Measurements from ENCODE around the gene KLHL28.
"Not testable (repeated sequence)": the region's sequence is repeated elsewhere in the genome, so short reads cannot be mapped to it uniquely, and the experiment has no call there.

Gene KLHL28

DNA sequence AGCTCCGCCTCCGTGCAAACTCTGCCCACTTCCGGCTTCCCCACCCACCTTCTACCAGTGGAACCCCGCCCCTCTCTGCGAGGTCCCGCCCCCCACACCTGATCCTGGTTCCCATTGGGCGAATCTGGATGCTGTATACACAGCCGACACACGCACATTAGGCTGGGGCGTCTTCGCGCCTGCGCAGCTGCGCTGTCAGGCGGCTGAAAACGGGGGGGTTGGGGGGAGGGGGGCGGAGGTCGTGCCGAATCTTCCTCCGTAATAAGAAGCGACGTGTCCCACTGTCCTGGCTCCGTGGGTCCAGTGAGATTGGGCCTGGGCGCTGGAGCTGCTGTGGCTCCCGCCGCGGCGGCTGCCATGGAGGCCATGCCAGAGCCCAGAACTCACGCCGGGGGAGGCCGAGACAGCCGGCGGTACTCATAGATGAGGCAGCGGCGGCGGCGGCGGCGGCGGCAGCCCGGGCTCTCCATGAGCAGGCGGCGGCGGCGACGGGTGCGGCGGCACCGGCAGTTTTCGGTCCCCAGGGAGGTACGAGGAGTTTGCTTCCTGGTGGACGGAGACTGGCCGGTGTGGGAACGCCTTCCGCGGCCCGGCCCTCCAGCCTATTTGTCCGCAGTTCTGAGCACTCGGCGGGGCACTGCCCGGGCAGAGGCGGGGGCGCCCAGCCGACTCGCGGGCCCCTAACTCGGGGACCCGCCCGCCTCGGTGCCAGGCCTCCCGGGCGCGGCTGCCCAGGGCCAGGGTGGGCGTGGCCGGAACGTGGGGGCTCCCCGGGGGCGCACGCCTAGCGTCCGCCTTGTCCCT lies 64.5 kb downstream of the KLHL28 start:
- peak; percentile 68 for DNase-seq (ENCODE audit: low read depth)

DNA sequence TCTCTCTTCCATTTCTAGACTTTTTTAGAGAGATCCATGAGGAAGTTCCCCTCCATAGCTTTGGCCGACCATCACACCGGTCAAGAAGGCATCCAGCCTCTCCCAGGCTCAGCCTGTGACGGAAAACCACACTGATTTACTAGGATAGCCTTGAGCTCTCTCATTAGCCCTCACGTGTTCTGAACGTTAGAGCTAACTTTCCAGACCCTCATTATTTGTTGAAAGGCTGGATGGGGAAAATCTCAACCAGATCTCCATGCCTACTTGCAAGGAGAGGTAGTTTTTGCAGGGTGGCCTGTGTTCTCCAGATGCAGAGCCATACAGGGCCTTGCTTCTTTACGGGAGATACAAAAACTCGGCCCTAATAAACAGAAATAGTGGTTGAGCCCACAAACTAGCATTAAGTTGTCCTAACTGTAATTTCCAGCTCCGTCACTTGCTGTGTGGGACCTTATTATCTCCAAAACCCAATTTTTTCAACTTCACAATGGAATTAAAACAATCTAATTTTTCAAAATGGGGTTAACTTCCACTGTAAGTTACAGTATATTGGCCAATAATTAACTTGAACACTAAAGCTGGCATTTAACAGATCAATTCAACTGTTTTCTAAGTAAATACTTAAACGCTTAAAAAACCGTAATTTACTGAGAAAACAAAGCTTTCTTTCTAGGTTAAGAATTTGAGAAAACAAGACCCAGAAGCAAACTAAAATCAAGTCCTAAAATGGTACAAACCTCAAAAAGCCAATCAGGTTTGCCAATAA lies 65.3 kb downstream of the KLHL28 start:
- DNase-seq (ENCODE audit: low read depth), result no peak

DNA sequence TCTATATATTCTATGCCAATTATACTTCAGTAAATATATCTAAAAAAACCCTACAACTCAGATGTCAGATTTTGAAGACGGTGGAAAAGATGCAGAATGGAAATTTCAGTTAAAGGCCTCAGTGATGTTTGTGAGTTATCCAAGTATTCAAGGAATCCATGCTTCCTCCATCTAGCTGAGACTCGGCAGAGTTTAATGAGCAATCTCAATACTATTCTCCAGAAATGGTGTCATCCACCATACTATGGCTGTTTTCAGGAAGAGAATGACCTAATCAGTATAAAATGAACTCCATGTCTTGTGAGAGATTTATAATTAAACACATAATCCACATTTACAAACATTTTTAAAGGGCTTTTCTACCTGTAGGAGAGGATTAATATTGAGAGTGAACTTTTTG lies 66.0 kb downstream of the KLHL28 start:
- peak; percentile 77 for DNase-seq (ENCODE audit: low read depth)

DNA sequence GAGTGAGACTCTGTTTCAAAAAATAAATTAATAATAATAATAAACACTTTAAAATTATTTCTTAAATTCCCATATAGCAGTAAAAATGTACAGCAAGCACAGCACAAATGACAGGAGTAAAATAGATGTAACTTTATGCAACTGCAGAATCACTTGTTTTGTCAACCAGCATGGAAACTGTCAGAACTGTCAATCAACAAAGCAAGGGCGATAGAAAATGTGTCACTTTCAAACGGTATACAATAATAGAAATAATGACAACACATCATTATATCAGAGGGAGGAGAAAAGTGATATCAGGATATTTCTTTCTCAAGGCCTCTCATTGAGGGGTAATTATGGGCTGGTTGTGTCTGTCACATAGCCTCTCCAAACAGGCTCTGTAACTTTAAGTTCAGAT lies 68.2 kb downstream of the KLHL28 start:
- DNase-seq (ENCODE audit: low read depth), result no peak

DNA sequence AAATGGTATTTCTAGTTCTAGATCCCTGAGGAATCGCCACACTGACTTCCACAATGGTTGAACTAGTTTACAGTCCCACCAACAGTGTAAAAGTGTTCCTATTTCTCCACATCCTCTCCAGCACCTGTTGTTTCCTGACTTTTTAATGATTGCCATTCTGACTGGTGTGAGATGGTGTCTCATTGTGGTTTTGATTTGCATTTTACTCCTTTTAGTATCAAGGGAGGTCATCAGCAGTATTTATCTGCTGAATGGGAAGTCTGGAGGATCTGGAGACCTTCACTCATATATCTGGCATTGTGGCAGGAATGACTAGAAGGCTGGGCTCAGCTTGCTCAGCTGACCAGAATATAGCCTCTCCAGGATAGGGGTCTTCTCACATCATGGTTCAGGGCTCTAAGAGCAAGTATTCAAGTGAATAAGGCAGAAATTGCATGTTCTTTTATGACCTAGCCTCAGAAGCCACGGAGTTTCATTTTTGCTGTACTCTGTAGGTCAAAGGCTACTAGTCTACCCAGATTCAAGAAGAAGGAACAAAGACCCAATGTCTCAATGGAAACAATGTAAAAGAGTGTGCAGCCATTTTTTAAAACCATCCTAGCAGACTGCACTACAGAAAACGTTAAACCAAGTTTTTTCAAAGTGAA lies 69.9 kb downstream of the KLHL28 start:
- DNase-seq (ENCODE audit: low read depth), result not testable (repeated sequence)

DNA sequence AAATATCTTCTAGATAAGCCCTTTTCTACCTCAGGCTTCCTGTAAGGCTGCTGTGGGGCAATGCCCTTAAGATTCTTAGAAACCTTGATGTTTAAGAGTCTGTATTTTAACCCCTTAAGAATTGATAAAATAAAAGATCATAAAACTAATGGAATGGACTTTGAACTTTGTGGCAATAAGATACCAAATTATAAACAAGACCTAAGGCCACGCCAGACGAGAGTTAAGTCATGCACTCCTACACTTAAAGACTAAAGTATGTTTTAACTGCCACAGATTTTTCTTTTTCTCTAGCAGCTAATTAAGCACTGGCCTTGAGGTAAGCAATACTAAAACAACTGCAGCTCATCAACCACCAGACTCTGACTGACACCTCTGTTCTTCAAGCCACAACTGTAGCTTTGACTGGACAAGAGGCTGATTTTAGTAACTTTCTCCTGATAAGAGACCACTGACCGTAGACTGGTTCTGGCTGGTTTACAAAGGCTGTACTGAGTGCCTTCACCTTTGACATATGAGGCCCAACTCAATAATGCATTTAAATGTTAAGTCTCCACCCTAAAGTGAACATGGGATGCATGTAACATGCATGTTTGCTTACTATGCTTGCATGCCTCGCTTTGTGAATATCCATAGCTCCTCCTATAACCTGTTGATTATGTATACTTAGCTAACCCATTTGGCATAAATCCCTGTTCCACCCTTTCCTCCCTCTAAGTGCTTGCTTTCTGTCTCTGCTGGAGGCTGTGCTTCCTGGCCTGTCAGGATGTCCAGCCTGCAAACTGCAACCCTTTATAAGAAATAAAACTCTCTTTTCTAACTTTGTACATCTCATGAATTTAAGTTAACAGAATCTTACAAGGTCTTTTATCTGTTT lies 71.9 kb downstream of the KLHL28 start:
- no peak for DNase-seq (ENCODE audit: low read depth)

DNA sequence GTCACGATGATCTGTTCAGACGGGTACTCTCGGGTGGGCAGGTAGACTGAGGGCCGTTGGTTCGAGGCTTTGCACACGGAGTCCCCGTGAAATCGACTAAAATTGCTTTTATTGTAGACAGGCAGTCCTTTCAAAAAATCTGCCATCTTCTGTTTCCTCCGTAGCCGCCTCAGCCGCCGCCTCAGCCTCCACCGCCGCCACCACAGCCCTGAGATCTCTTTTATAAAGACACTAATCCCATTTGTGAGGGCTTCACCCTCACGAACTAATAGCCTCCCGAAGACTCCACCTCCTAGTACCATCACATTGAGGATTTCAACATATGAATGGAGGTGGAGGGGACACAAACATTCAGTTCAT lies 74.2 kb downstream of the KLHL28 start:
- DNase-seq (ENCODE audit: low read depth), result no peak

DNA sequence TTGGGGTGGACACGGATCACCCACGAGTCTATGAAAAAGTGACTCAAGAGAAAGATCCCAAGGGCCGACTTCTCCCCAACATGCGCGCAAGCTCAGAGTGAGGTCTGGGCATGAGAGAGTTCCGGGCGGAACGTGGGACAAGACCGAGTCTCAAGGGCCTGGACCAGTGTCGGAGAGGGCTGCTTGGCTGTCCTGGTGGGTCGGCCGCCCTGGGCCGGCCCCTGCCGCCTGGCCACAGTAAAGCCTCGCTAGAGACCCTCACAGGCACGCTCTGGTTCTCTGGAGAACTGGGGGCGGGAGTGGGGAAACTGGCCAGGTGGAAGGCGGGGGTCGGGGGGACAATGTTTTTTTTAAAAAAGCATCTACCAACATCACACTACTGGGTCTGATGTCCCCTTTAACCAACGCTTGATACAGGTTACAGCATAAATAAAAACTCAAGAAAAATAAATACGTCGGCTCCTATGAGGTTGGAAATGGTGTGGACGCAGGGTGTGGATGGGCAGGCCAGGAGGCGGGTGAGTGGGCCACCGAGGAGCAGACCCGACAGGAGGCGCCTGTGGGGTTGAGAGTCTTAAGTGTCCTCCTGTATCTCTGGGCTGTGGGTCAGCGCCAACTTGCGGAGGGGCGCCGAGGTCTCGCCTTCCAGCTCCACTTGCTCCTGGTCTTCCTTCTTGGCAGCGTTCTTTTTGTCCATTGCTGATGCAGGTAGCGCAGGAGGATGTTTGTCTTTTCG lies 74.7 kb downstream of the KLHL28 start:
- DNase-seq (ENCODE audit: low read depth), result no peak

DNA sequence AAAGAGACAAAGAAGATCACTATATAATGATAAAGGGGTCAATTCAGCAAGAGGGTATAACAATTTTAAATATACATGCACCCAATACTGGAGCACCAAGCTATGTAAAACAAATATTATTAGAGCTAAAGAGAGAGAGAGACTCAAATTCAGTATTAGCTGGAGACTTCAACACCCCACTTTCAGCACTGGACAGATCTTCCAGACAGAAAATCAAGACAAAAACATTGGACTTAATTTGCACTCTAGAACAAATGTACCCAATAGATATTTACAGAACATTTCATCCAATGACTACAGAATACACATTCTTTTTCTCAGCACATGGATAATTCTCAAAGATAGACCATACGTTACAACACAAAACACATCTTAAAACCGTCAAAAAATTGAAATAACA lies 81.0 kb downstream of the KLHL28 start:
- DNase-seq (ENCODE audit: low read depth), result no peak

Measured in GM04503 (cell line).